ENCODE data around the gene RFT1. TPM values are rescaled to one million over a fixed set of nuclear protein-coding genes. Genes with fewer than 3 reads are reported as not detected.

RFT1 gene
- total and polyA plus RNA-seq, 2 of the 13 experiments (the other 11 are each of a cell fraction or from before 2014, with no cell fraction given): 23.2 to 37.0 TPM

DNA sequence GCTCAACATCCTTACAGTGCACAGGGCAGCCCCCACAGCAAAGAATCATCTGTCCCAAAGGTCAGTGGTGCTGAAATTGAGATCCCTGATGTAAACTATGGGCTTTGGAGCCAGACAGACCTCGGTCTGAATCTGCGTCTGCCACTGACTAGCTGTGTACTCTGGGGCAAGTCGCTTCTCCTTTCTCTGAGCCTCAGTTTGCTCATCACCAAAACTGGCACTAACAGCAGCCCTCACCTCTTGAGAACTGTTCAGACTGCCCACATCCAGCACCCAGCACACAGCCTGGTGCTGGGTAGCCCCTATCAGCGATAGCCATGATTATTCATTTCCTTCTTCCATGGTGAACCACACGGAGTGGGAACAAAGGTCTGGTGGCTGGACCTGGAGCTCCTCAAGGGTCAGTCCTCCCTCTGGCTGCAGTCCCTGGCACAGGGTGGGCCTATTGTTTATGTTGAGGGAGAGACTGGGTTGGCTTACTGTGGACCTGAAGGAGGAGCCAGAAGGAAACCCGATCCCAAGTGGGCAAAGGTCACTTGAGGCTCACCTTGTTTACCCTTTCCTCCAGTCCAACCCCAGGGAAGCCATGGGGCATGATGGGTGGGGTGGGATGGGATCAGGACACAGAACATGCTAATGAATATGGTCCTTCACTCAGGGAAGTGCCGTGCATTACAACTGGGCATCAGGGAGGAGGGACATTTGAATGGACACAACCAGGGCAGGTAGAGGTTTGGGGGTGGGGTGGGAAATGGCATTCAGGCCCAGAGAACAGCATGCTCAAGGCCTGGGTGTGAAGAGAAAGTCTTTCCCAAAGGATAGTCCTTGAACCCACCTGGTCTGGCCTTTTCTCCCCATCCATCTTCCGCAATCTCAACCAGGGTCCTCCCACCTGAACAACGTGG lies 29.2 kb upstream of the RFT1 start (continued):
- TF ChIP-seq, protein P1, sequence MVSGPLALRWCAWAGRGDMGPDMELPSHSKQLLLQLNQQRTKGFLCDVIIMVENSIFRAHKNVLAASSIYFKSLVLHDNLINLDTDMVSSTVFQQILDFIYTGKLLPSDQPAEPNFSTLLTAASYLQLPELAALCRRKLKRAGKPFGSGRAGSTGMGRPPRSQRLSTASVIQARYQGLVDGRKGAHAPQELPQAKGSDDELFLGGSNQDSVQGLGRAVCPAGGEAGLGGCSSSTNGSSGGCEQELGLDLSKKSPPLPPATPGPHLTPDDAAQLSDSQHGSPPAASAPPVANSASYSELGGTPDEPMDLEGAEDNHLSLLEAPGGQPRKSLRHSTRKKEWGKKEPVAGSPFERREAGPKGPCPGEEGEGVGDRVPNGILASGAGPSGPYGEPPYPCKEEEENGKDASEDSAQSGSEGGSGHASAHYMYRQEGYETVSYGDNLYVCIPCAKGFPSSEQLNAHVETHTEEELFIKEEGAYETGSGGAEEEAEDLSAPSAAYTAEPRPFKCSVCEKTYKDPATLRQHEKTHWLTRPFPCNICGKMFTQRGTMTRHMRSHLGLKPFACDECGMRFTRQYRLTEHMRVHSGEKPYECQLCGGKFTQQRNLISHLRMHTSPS (CRISPR knock-in tag; IDR thresholded peaks at IDR 0.05; ENCODE audit: low read depth): peak; percentile 85
- TF ChIP-seq KAT7 (CRISPR knock-in tag; IDR thresholded peaks at IDR 0.05; ENCODE audit: borderline replicate concordance): no peak
- TF ChIP-seq, protein P2, sequence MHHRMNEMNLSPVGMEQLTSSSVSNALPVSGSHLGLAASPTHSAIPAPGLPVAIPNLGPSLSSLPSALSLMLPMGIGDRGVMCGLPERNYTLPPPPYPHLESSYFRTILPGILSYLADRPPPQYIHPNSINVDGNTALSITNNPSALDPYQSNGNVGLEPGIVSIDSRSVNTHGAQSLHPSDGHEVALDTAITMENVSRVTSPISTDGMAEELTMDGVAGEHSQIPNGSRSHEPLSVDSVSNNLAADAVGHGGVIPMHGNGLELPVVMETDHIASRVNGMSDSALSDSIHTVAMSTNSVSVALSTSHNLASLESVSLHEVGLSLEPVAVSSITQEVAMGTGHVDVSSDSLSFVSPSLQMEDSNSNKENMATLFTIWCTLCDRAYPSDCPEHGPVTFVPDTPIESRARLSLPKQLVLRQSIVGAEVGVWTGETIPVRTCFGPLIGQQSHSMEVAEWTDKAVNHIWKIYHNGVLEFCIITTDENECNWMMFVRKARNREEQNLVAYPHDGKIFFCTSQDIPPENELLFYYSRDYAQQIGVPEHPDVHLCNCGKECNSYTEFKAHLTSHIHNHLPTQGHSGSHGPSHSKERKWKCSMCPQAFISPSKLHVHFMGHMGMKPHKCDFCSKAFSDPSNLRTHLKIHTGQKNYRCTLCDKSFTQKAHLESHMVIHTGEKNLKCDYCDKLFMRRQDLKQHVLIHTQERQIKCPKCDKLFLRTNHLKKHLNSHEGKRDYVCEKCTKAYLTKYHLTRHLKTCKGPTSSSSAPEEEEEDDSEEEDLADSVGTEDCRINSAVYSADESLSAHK (CRISPR knock-in tag; IDR thresholded peaks at IDR 0.05; ENCODE audit: borderline replicate concordance): no peak
- TF ChIP-seq ZFP36 (IDR thresholded peaks at IDR 0.05; ENCODE audit: borderline replicate concordance, low read depth, low read length, partially characterized antibody): no peak
- no peak for TF ChIP-seq DR1 (CRISPR knock-in tag; IDR thresholded peaks at IDR 0.05)
- no peak for TF ChIP-seq KDM1A (CRISPR knock-in tag; IDR thresholded peaks at IDR 0.05)
- no peak for TF ChIP-seq ZNF44 (CRISPR knock-in tag; IDR thresholded peaks at IDR 0.05)
- no peak for TF ChIP-seq TBX2 (CRISPR knock-in tag; IDR thresholded peaks at IDR 0.05; ENCODE audit: borderline replicate concordance)
- peak; percentile 98 for TF ChIP-seq ZNF263 (CRISPR knock-in tag; IDR thresholded peaks at IDR 0.05)
- TF ChIP-seq MAZ (IDR thresholded peaks at IDR 0.05; ENCODE audit: borderline replicate concordance, low read depth, low read length): peak; percentile 26; the same call in 1 of the 2 replicates
- TF ChIP-seq MAZ (CRISPR knock-in tag; IDR thresholded peaks at IDR 0.05; ENCODE audit: low read depth): no peak
- TF ChIP-seq, protein P3, sequence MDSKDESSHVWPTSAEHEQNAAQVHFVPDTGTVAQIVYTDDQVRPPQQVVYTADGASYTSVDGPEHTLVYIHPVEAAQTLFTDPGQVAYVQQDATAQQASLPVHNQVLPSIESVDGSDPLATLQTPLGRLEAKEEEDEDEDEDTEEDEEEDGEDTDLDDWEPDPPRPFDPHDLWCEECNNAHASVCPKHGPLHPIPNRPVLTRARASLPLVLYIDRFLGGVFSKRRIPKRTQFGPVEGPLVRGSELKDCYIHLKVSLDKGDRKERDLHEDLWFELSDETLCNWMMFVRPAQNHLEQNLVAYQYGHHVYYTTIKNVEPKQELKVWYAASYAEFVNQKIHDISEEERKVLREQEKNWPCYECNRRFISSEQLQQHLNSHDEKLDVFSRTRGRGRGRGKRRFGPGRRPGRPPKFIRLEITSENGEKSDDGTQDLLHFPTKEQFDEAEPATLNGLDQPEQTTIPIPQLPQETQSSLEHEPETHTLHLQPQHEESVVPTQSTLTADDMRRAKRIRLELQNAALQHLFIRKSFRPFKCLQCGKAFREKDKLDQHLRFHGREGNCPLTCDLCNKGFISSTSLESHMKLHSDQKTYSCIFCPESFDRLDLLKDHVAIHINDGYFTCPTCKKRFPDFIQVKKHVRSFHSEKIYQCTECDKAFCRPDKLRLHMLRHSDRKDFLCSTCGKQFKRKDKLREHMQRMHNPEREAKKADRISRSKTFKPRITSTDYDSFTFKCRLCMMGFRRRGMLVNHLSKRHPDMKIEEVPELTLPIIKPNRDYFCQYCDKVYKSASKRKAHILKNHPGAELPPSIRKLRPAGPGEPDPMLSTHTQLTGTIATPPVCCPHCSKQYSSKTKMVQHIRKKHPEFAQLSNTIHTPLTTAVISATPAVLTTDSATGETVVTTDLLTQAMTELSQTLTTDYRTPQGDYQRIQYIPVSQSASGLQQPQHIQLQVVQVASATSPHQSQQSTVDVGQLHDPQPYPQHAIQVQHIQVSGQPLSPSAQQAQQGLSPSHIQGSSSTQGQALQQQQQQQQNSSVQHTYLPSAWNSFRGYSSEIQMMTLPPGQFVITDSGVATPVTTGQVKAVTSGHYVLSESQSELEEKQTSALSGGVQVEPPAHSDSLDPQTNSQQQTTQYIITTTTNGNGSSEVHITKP (CRISPR knock-in tag; IDR thresholded peaks at IDR 0.05; ENCODE audit: low read depth): peak; percentile 71
- no peak for TF ChIP-seq THYN1 (CRISPR knock-in tag; IDR thresholded peaks at IDR 0.05; ENCODE audit: borderline replicate concordance, low read depth)
- TF ChIP-seq HDAC1 (CRISPR knock-in tag; IDR thresholded peaks at IDR 0.05): peak; percentile 68
- TF ChIP-seq, protein P4, sequence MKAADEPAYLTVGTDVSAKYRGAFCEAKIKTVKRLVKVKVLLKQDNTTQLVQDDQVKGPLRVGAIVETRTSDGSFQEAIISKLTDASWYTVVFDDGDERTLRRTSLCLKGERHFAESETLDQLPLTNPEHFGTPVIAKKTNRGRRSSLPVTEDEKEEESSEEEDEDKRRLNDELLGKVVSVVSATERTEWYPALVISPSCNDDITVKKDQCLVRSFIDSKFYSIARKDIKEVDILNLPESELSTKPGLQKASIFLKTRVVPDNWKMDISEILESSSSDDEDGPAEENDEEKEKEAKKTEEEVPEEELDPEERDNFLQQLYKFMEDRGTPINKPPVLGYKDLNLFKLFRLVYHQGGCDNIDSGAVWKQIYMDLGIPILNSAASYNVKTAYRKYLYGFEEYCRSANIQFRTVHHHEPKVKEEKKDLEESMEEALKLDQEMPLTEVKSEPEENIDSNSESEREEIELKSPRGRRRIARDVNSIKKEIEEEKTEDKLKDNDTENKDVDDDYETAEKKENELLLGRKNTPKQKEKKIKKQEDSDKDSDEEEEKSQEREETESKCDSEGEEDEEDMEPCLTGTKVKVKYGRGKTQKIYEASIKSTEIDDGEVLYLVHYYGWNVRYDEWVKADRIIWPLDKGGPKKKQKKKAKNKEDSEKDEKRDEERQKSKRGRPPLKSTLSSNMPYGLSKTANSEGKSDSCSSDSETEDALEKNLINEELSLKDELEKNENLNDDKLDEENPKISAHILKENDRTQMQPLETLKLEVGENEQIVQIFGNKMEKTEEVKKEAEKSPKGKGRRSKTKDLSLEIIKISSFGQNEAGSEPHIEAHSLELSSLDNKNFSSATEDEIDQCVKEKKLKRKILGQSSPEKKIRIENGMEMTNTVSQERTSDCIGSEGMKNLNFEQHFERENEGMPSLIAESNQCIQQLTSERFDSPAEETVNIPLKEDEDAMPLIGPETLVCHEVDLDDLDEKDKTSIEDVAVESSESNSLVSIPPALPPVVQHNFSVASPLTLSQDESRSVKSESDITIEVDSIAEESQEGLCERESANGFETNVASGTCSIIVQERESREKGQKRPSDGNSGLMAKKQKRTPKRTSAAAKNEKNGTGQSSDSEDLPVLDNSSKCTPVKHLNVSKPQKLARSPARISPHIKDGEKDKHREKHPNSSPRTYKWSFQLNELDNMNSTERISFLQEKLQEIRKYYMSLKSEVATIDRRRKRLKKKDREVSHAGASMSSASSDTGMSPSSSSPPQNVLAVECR (CRISPR knock-in tag; IDR thresholded peaks at IDR 0.05; ENCODE audit: borderline replicate concordance): peak; percentile 74; the same call in 1 of the 2 replicates
